Pancreas (tissue), 10 donors: ENCODE results near the gene SHISA3. TPM values are rescaled to one million over a fixed set of nuclear protein-coding genes. Genes with fewer than 3 reads are reported as not detected.

Source experiments
- ATAC-seq, 4 donors: fragments of 200-7000 bp; cut with Tn5 transposase; one replicate each; pipeline versions ENCODE4 v1.8.0 to v1.9.1; 2020; ENCODE audit warnings: mild to moderate bottlenecking in 4 of 4, moderate library complexity in 4 of 4
- DNase-seq, 6 donors: peaks; one replicate each; pipeline ENCODE4 v3.0.0-alpha.2; 2020
- FAIRE-seq: peaks from 2 replicates; lab custom pipeline; 2012; peaks lifted over from hg19 to GRCh38; lab: Jason Lieb, UNC
- H3K27ac ChIP-seq, 4 donors: fragments of 200-600 bp; sonication (generic); 1 replicate in 3 of 4; 2 replicates in 1 of 4; pipeline versions ENCODE4 v1.5.0 to v1.8.0; 2020
- H3K27me3 ChIP-seq, 4 donors: fragments of 200-600 bp; one replicate each; pipeline ENCODE4 v1.8.0; 2021
- H3K36me3 ChIP-seq, 3 donors: fragments of 200-600 bp; sonication (generic) in 1 of 3; one replicate each; pipeline versions ENCODE4 v1.5.0 to v1.8.0; 2020 to 2021
- H3K4me1 ChIP-seq, 3 donors: fragments of 200-600 bp; one replicate each; pipeline ENCODE4 v1.8.0; 2021
- H3K4me3 ChIP-seq, 4 donors: fragments of 200-600 bp; sonication (generic) in 2 of 4; one replicate each; pipeline versions ENCODE4 v1.5.0 to v1.8.0; 2020 to 2021
- H3K9me3 ChIP-seq, 4 donors: fragments of 200-600 bp; one replicate each; pipeline ENCODE4 v1.8.0; 2021
- CTCF ChIP-seq, 4 donors: fragments of 200-600 bp; sonication (generic) in 3 of 4; IDR thresholded peaks; one replicate each; pipeline versions ENCODE4 v1.5.0 to v1.8.0; 2021; ENCODE audit warnings: antibody characterized with exemption in 4 of 4
- WGBS, 2 donors: extraction: QIAGEN DNeasy Blood & Tissue Kit; methylation state at CpG; one replicate each; pipeline ENCODE4 v1.1.7; 2013; 5-methylcytosine and 5-hydroxymethylcytosine counted together
- intact Hi-C, 3 donors: fragments of 100-400 bp; cut with DNase I; formaldehyde crosslinking; loops; one replicate each; pipeline versions ENCODE4 v1.11.1 to v1.14.2; 2022
- polyA plus RNA-seq, 2 donors: library from polyadenylated mRNA; stranded (reverse); fragments of 200-250 nt; gene quantifications; one replicate each; pipeline ENCODE4 v1.2.3, GENCODE V29; 2013
- total RNA-seq, 6 donors: library from RNA; stranded (reverse); fragmentation: NEBNext Ultra II Directional in 4 of 6; extraction: Animal tissue kit (Norgen Biotek cat#: 25700) in 4 of 6; gene quantifications; one replicate each; pipeline versions ENCODE4 v1.2.1 to v1.2.4, GENCODE V29; 2021 to 2023
- donor health status: healthy with polysubstance abuse.
- donor health status: DM: no; HTN: no; CAD: no; lungs with moderate emphysema.
- donor health status: DM: no; HTN: no; CAD: no.
- donor health status: control.
- donor health status: control.
- donor health status: Bipolar disorder and iron deficiency.
- donor health status: DM: yes; HTN: yes; CAD: no.
- donor health status: DM: no; HTN: no; CAD: no.
- donor health status: DM: no; HTN: no; CAD: no.
- donor health status: DM: yes; HTN: yes; CAD: no.

Gene SHISA3
- total and polyA plus RNA-seq, 8 donors = 0.07 to 0.43 (median 0.16) TPM; not detected in 3

DNA sequence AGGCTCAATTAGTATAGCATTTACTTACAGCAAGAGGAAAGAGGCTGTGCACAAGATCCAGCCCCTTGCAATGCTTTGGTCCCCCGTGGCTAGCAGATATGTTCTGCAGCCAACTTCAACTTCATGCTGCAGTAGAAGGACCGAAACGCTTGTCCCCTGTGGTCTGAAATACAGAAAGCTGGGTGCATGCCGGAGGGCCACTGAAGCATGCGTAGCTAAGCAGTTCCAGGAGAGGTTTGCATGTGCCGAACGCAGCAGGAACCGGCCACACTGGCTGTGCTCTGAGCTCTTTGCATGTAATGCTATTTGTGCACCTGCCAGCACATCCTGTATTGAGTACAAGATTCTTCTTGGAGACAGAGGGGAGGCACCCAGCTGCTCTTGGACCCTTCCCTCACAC lies 35.8 kb upstream of the SHISA3 start:
- 77 to 87% methylated on average over 8 of the region's 8 CpGs for WGBS, 2 donors
- Histone ChIP-seq H3K4me1 (no peaks in the 10 kb centered on the region), H3K27me3 (no peaks in the 10 kb centered on the region), H3K4me3 (no peak overlapping the region), H3K9me3 (no peaks in the 10 kb centered on the region), H3K27ac (no peak overlapping the region), H3K36me3 (no peaks in the 10 kb centered on the region)
- DNase-seq = no peak
- no peak for FAIRE-seq
- no peak for TF ChIP-seq CTCF (IDR thresholded peaks at IDR 0.05)
- intact Hi-C loops = loop anchor here in 2 of 3 donors (10.0 kb wide), 2 partner anchors 153 to 163 kb away; no protein-coding TSS in a partner anchor
- ATAC-seq = no peak

GRCh38 chr4:42362591-42362990 lies 34.7 kb upstream of the SHISA3 start:
- Histone ChIP-seq H3K36me3 (no peaks in the 10 kb centered on the region), H3K9me3 (no peaks in the 10 kb centered on the region), H3K4me3 (no peak overlapping the region), H3K4me1 (no peaks in the 10 kb centered on the region), H3K27ac (no peak overlapping the region), H3K27me3 (no peaks in the 10 kb centered on the region)
- DNase-seq = no peak
- FAIRE-seq = no peak
- WGBS, 2 donors = 73 to 75% methylated on average over 3 of the region's 3 CpGs
- ATAC-seq = no peak
- intact Hi-C loops = loop anchor here in 2 of 3 donors (10.0 kb wide), 2 partner anchors 152 to 162 kb away; no protein-coding TSS in a partner anchor
- TF ChIP-seq CTCF (IDR thresholded peaks at IDR 0.05) = no peak

GRCh38 chr4:42363614-42364013 lies 33.7 kb upstream of the SHISA3 start:
- no peak for ATAC-seq
- no peak for FAIRE-seq
- intact Hi-C loops = loop anchor here in 2 of 3 donors (10.0 kb wide), 2 partner anchors 151 to 161 kb away; no protein-coding TSS in a partner anchor
- no peak overlapping the region for H3K4me3 ChIP-seq
- H3K4me1 ChIP-seq = no peaks in the 10 kb centered on the region
- H3K9me3 ChIP-seq = no peaks in the 10 kb centered on the region
- no peaks in the 10 kb centered on the region for H3K27me3 ChIP-seq
- TF ChIP-seq CTCF (IDR thresholded peaks at IDR 0.05) = no peak
- H3K27ac ChIP-seq = no peak overlapping the region
- no peaks in the 10 kb centered on the region for H3K36me3 ChIP-seq
- no peak for DNase-seq
- 78 to 88% methylated on average over 3 of the region's 3 CpGs for WGBS, 2 donors

- intact Hi-C loops = loop anchor here in 2 of 3 donors (10.0 kb wide), 2 partner anchors 150 to 160 kb away; no protein-coding TSS in a partner anchor
These were observed 32.8 kb upstream of the SHISA3 start for GRCh38 chr4:42364266-42365053.

More at GRCh38 chr4:42364266-42365053, 32.8 kb upstream of the SHISA3 start:
- no peaks in the 10 kb centered on the region for H3K9me3 ChIP-seq
- no peaks in the 10 kb centered on the region for H3K36me3 ChIP-seq
- no peaks in the 10 kb centered on the region for H3K4me1 ChIP-seq
- H3K4me3 ChIP-seq = no peak overlapping the region
- no peak overlapping the region for H3K27ac ChIP-seq
- FAIRE-seq (no peak), ATAC-seq (no peak), DNase-seq (no peak)
- no peaks in the 10 kb centered on the region for H3K27me3 ChIP-seq
- no peak for TF ChIP-seq CTCF (IDR thresholded peaks at IDR 0.05)
